ENCODE results near the gene G2E3. TPM values are rescaled to one million over a fixed set of nuclear protein-coding genes. Genes with fewer than 3 reads are reported as not detected.

The G2E3 gene
- total RNA-seq, 4 donors from 2014 or later, result 9.5 to 17.5 (median 10.7) TPM

- no peak overlapping the region for H3K4me3 ChIP-seq (replicated peaks in 1 of 3)
- intact Hi-C loops (cut with DNase I), result no loop called here
- no peak for DNase-seq
- TF ChIP-seq CTCF (IDR thresholded peaks at IDR 0.05), result no peak
- TF ChIP-seq POLR2A (IDR thresholded peaks at IDR 0.05), result no peak
- H3K9me3 ChIP-seq, result no peaks in the 10 kb centered on the region
- H3K4me1 ChIP-seq, result peaks cover 7 to 8% of the 10 kb centered on the region in 2 donors
- H3K36me3 ChIP-seq, result peaks cover 0 to 5% of the 10 kb centered on the region in 2 donors
- 94 to 95% methylated on average over 5 of the region's 5 CpGs for WGBS, 2 donors
- no peaks in the 10 kb centered on the region for H3K27me3 ChIP-seq
- no peak overlapping the region for H3K27ac ChIP-seq
Observed at GRCh38 chr14:30608533-30609006, 49.6 kb downstream of the G2E3 start.

- peaks cover 0 to 4% of the 10 kb centered on the region in 2 donors for H3K36me3 ChIP-seq
- H3K27me3 ChIP-seq, result no peaks in the 10 kb centered on the region
- intact Hi-C loops (cut with DNase I), result no loop called here
- no peaks in the 10 kb centered on the region for H3K9me3 ChIP-seq
- peaks cover 7 to 8% of the 10 kb centered on the region in 2 donors for H3K4me1 ChIP-seq
- TF ChIP-seq POLR2A (IDR thresholded peaks at IDR 0.05) (no peak), CTCF (IDR thresholded peaks at IDR 0.05) (peak in 3 of 6 experiments; percentile 27 to 43 (median 33))
- DNase-seq, result peak; percentile 45 to 50
- WGBS, 2 donors, result 28 to 39% methylated on average over 6 of the region's 6 CpGs
- H3K27ac ChIP-seq, result no peak overlapping the region
- H3K4me3 ChIP-seq (replicated peaks in 1 of 3), result no peak overlapping the region
Observed at GRCh38 chr14:30610787-30611343, 51.9 kb downstream of the G2E3 start.

DNA sequence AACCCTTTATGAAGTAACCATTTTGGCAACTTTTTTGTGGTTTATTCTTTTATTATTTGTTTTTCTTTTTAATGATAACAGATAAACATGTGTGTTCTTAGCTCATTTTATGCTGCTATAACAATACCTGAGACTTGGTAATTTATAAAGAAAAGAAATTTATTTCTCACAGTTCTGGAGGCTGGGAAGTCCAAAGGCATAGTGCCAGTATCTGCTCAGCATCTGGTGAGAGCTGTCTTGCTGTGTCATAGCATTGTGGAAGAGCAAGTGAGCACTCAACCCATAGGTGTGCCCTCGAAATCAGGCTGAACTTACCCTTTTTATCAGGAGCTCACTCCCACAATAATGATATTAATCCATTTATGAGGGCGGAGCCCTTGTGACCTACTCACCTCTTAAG, 55.2 kb downstream of the G2E3 start:
- peaks cover 7 to 8% of the 10 kb centered on the region in 2 donors for H3K4me1 ChIP-seq
- no peak overlapping the region for H3K4me3 ChIP-seq (replicated peaks in 1 of 3)
- WGBS, 2 donors, result 94 to 95% methylated on average over 2 of the region's 2 CpGs
- H3K36me3 ChIP-seq, result peaks cover 0 to 4% of the 10 kb centered on the region in 2 donors
- no peaks in the 10 kb centered on the region for H3K27me3 ChIP-seq
- TF ChIP-seq POLR2A (IDR thresholded peaks at IDR 0.05), result no peak
- no peak for TF ChIP-seq CTCF (IDR thresholded peaks at IDR 0.05)
- no peak for DNase-seq
- H3K27ac ChIP-seq, result no peak overlapping the region
- H3K9me3 ChIP-seq, result no peaks in the 10 kb centered on the region
- intact Hi-C loops (cut with DNase I), result no loop called here

GRCh38 chr14:30620178-30620577, 61.2 kb downstream of the G2E3 start:
- Histone ChIP-seq H3K36me3 (peaks cover 0 to 4% of the 10 kb centered on the region in 2 donors), H3K4me3 (replicated peaks in 1 of 3) (no peak overlapping the region), H3K27ac (no peak overlapping the region), H3K4me1 (peaks cover 13 to 16% of the 10 kb centered on the region in 2 donors), H3K27me3 (no peaks in the 10 kb centered on the region), H3K9me3 (no peaks in the 10 kb centered on the region)
- TF ChIP-seq POLR2A (IDR thresholded peaks at IDR 0.05), result no peak
- no peak for TF ChIP-seq CTCF (IDR thresholded peaks at IDR 0.05)
- DNase-seq, result no peak
- intact Hi-C loops (cut with DNase I), result no loop called here
- 83 to 88% methylated on average over 1 of the region's 1 CpG for WGBS, 2 donors

- Histone ChIP-seq H3K9me3 (no peaks in the 10 kb centered on the region), H3K4me1 (peaks cover 13 to 22% of the 10 kb centered on the region in 2 donors), H3K36me3 (no peaks in the 10 kb centered on the region), H3K4me3 (replicated peaks in 1 of 3) (peak overlapping the region; percentile 42 to 47 (median 42)), H3K27me3 (no peaks in the 10 kb centered on the region), H3K27ac (peak overlapping the region; percentile 61 to 82 (median 79))
- 6 to 7% methylated on average over 17 of the region's 17 CpGs for WGBS, 2 donors
- peak; percentile 11 to 12 for DNase-seq
- no peak for TF ChIP-seq CTCF (IDR thresholded peaks at IDR 0.05)
- no peak for TF ChIP-seq POLR2A (IDR thresholded peaks at IDR 0.05)
- intact Hi-C loops (cut with DNase I), result no loop called here
Observed at GRCh38 chr14:30621354-30621939, 62.5 kb downstream of the G2E3 start.
